Naive thymus-derived CD8-positive, alpha-beta T cell (primary cell): ENCODE results near the gene MAEL. TPM values are rescaled to one million over a fixed set of nuclear protein-coding genes. Genes with fewer than 3 reads are reported as not detected.

Experiments
- ATAC-seq, 2 donors: fragments of 150-1000 bp; cut with Tn5 transposase in 1 of 2; sonication (Bioruptor Pico), chemical (Tn5 transposase) in 1 of 2; 1 replicate in 1 of 2; 2 replicates in 1 of 2; pipeline ENCODE4 v1.10.0; 2021; ENCODE audit warnings: mild to moderate bottlenecking in 2 of 2, moderate library complexity in 2 of 2
- POLR2A ChIA-PET: fragments of 350-600 bp; sonication (Branson Sonifier 250); formaldehyde crosslinking; loops from one replicate; lab custom pipeline; 2021; ENCODE audit warnings: antibody characterized with exemption; lab: Charles Lee
- DNase-seq, 10 donors: peaks; one replicate each; pipeline versions ENCODE4 v3.0.0 to v3.0.0-alpha.2; 2020 to 2022
- H3K27ac Mint-ChIP-seq, 10 donors: one replicate each; pipeline ENCODE4 v1.8.0; 2020 to 2022; ENCODE audit warnings: mild to moderate bottlenecking in 10 of 10, mixed read lengths in 10 of 10, moderate library complexity in 4 of 10, inconsistent platforms in 1 of 10
- H3K27me3 Mint-ChIP-seq, 5 donors: one replicate each; pipeline ENCODE4 v1.8.0; 2021 to 2022; ENCODE audit warnings: mixed read lengths in 5 of 5
- H3K36me3 Mint-ChIP-seq, 3 donors: one replicate each; pipeline ENCODE4 v1.8.0; 2020 to 2022; ENCODE audit warnings: mixed read lengths in 3 of 3, mild to moderate bottlenecking in 2 of 3, inconsistent platforms in 1 of 3
- H3K4me1 Mint-ChIP-seq, 4 donors: one replicate each; pipeline ENCODE4 v1.8.0; 2021 to 2022; ENCODE audit warnings: mixed read lengths in 4 of 4
- H3K4me3 Mint-ChIP-seq, 10 donors: one replicate each; pipeline ENCODE4 v1.8.0; 2020 to 2022; ENCODE audit warnings: mild to moderate bottlenecking in 10 of 10, mixed read lengths in 10 of 10, moderate library complexity in 6 of 10, inconsistent platforms in 1 of 10
- H3K9me3 Mint-ChIP-seq, 9 donors: one replicate each; pipeline ENCODE4 v1.8.0; 2020 to 2022; ENCODE audit warnings: mixed read lengths in 9 of 9, mild to moderate bottlenecking in 3 of 9, inconsistent platforms in 1 of 9, moderate library complexity in 1 of 9
- polyA plus RNA-seq, 3 donors: library from polyadenylated mRNA; unstranded; fragments of 300-500 nt; fragmentation: Illumina TruSeq; gene quantifications; one replicate each; pipeline ENCODE4 v1.2.3, GENCODE V29; 2021
- total RNA-seq, 8 experiments: library from RNA in 2 of 8; stranded (reverse) in 2 of 8; gene quantifications; one replicate each; pipeline ENCODE4 v1.2.3 and lab custom pipeline; 2021 to 2026

The MAEL gene
- total RNA-seq (not detected), polyA plus RNA-seq (not detected), total RNA-seq (lab: John Stamatoyannopoulos, UW) (0 to 0.17 (median 0.06) reads per million in 6 experiments)

- no peak within 1 kb of the TSS for H3K4me3 Mint-ChIP-seq
- POLR2A ChIA-PET, result interaction anchor here (0.7 kb wide), 1 partner anchor 39 kb away, joined by 6 read pairs; no protein-coding TSS in a partner anchor
- H3K27ac Mint-ChIP-seq, result peak within 1 kb of the TSS in 2 of 10 donors; percentile 23 to 25
- H3K27me3 Mint-ChIP-seq, result peaks cover 0 to 25% (median 8%) of the 10 kb centered on the region in 5 donors
- ATAC-seq (no peak), DNase-seq (no peak)
- no peaks in the 10 kb centered on the region for H3K4me1 Mint-ChIP-seq
- no peaks in the 10 kb centered on the region for H3K36me3 Mint-ChIP-seq
- H3K9me3 Mint-ChIP-seq, result peaks cover 0 to 7% (median 0%) of the 10 kb centered on the region in 9 donors
These were observed at the start of gene MAEL for GRCh38 chr1:166988974-166989515. Gene MAEL, plus strand, starts transcription at chr1:166989280. Its CDS starts 73 bp downstream, at chr1:166989353.

GRCh38 chr1:166939741-166940375, 49.2 kb upstream of the MAEL start:
- POLR2A ChIA-PET, result no interaction called here
- H3K9me3 Mint-ChIP-seq, result no peaks in the 10 kb centered on the region
- DNase-seq (no peak), ATAC-seq (no peak)
- H3K4me3 Mint-ChIP-seq, result no peak overlapping the region
- no peak overlapping the region for H3K27ac Mint-ChIP-seq
- peaks cover 0 to 36% (median 6%) of the 10 kb centered on the region in 5 donors for H3K27me3 Mint-ChIP-seq
- no peaks in the 10 kb centered on the region for H3K36me3 Mint-ChIP-seq
- H3K4me1 Mint-ChIP-seq, result peaks cover 13 to 14% (median 13%) of the 10 kb centered on the region in 4 donors

GRCh38 chr1:166944186-166944967, 44.7 kb upstream of the MAEL start:
- peaks cover 19 to 50% (median 22%) of the 10 kb centered on the region in 5 donors for H3K27me3 Mint-ChIP-seq
- ATAC-seq, result peak; percentile 87 to 95
- H3K4me3 Mint-ChIP-seq, result peak overlapping the region in 8 of 10 donors; percentile 0 to 76 (median 44)

GRCh38 chr1:166947398-166948043, 41.6 kb upstream of the MAEL start:
- H3K27me3 Mint-ChIP-seq, result peaks cover 20 to 46% (median 22%) of the 10 kb centered on the region in 5 donors
- peak overlapping the region; percentile 5 to 81 (median 56) for H3K4me3 Mint-ChIP-seq
- DNase-seq, result peak in 2 of 10 donors; percentile 1 to 10
- ATAC-seq, result peak in 1 of 2 donors; percentile 15
- H3K4me1 Mint-ChIP-seq, result peaks cover 25 to 42% (median 34%) of the 10 kb centered on the region in 4 donors
- H3K36me3 Mint-ChIP-seq, result peaks cover 0 to 3% (median 0%) of the 10 kb centered on the region in 3 donors
- POLR2A ChIA-PET, result no interaction called here
- peak overlapping the region in 1 of 10 donors; percentile 38 for H3K27ac Mint-ChIP-seq
- H3K9me3 Mint-ChIP-seq, result no peaks in the 10 kb centered on the region

More at GRCh38 chr1:166944186-166944967, 44.7 kb upstream of the MAEL start:
- POLR2A ChIA-PET, result no interaction called here
- Mint-ChIP-seq H3K36me3 (peaks cover 0 to 3% (median 0%) of the 10 kb centered on the region in 3 donors), H3K27ac (peak overlapping the region in 1 of 10 donors; percentile 9), H3K4me1 (peaks cover 25 to 42% (median 34%) of the 10 kb centered on the region in 4 donors), H3K9me3 (no peaks in the 10 kb centered on the region)
- peak in 4 of 10 donors; percentile 20 to 58 (median 40) for DNase-seq

GRCh38 chr1:166948856-166949350, 40.2 kb upstream of the MAEL start:
- Mint-ChIP-seq H3K9me3 (no peaks in the 10 kb centered on the region), H3K4me3 (no peak overlapping the region), H3K4me1 (peaks cover 21 to 38% (median 29%) of the 10 kb centered on the region in 4 donors), H3K27me3 (peaks cover 20 to 46% (median 22%) of the 10 kb centered on the region in 5 donors), H3K27ac (no peak overlapping the region), H3K36me3 (peaks cover 0 to 3% (median 0%) of the 10 kb centered on the region in 3 donors)
- DNase-seq (no peak), ATAC-seq (no peak)
- POLR2A ChIA-PET, result no interaction called here

GRCh38 chr1:166950156-166950555, 38.9 kb upstream of the MAEL start:
- Mint-ChIP-seq H3K4me3 (no peak overlapping the region), H3K36me3 (peaks cover 0 to 3% (median 0%) of the 10 kb centered on the region in 3 donors), H3K4me1 (peaks cover 9 to 26% (median 17%) of the 10 kb centered on the region in 4 donors), H3K9me3 (no peaks in the 10 kb centered on the region), H3K27me3 (peaks cover 18 to 37% (median 22%) of the 10 kb centered on the region in 5 donors), H3K27ac (peak overlapping the region in 2 of 10 donors; percentile 10 to 17)
- no peak for ATAC-seq
- DNase-seq, result no peak
- POLR2A ChIA-PET, result no interaction called here

- ATAC-seq (no peak), DNase-seq (no peak)
- POLR2A ChIA-PET, result no interaction called here
- Mint-ChIP-seq H3K4me1 (peaks cover 2 to 17% (median 9%) of the 10 kb centered on the region in 4 donors), H3K9me3 (no peaks in the 10 kb centered on the region), H3K27ac (peak overlapping the region in 1 of 10 donors; percentile 22), H3K27me3 (peaks cover 12 to 28% (median 17%) of the 10 kb centered on the region in 5 donors), H3K36me3 (peaks cover 0 to 3% (median 0%) of the 10 kb centered on the region in 3 donors), H3K4me3 (no peak overlapping the region)
These were observed 38.0 kb upstream of the MAEL start for GRCh38 chr1:166951050-166951449.

GRCh38 chr1:166952002-166952746, 36.9 kb upstream of the MAEL start:
- ATAC-seq, result no peak
- H3K27me3 Mint-ChIP-seq, result peaks cover 7 to 17% (median 10%) of the 10 kb centered on the region in 5 donors
- no peak overlapping the region for H3K4me3 Mint-ChIP-seq
- peaks cover 2 to 12% (median 7%) of the 10 kb centered on the region in 4 donors for H3K4me1 Mint-ChIP-seq
- H3K9me3 Mint-ChIP-seq, result no peaks in the 10 kb centered on the region
- POLR2A ChIA-PET, result no interaction called here
- H3K36me3 Mint-ChIP-seq, result peaks cover 0 to 3% (median 0%) of the 10 kb centered on the region in 3 donors
- no peak overlapping the region for H3K27ac Mint-ChIP-seq
- DNase-seq, result no peak

GRCh38 chr1:166953491-166953890, 35.6 kb upstream of the MAEL start:
- no peaks in the 10 kb centered on the region for H3K36me3 Mint-ChIP-seq
- no peaks in the 10 kb centered on the region for H3K4me1 Mint-ChIP-seq
- H3K9me3 Mint-ChIP-seq, result no peaks in the 10 kb centered on the region

GRCh38 chr1:166956057-166956850, 32.8 kb upstream of the MAEL start:
- Mint-ChIP-seq H3K36me3 (no peaks in the 10 kb centered on the region), H3K27me3 (peaks cover 8 to 17% (median 11%) of the 10 kb centered on the region in 5 donors), H3K4me3 (no peak overlapping the region), H3K27ac (no peak overlapping the region), H3K4me1 (peaks cover 0 to 2% (median 0%) of the 10 kb centered on the region in 4 donors), H3K9me3 (no peaks in the 10 kb centered on the region)
- no peak for DNase-seq
- ATAC-seq, result no peak
- POLR2A ChIA-PET, result no interaction called here

More at GRCh38 chr1:166953491-166953890, 35.6 kb upstream of the MAEL start:
- Mint-ChIP-seq H3K27ac (no peak overlapping the region), H3K4me3 (no peak overlapping the region), H3K27me3 (peaks cover under 1 to 9% (median 2%) of the 10 kb centered on the region in 5 donors)
- POLR2A ChIA-PET, result interaction anchor here (0.8 kb wide), 1 partner anchor 15 kb away, joined by 3 read pairs; no protein-coding TSS in a partner anchor
- no peak for DNase-seq
- no peak for ATAC-seq

- Mint-ChIP-seq H3K27ac (no peak overlapping the region), H3K4me3 (no peak overlapping the region), H3K4me1 (peaks cover 0 to 2% (median 0%) of the 10 kb centered on the region in 4 donors), H3K9me3 (no peaks in the 10 kb centered on the region), H3K27me3 (peaks cover 10 to 18% (median 15%) of the 10 kb centered on the region in 5 donors), H3K36me3 (no peaks in the 10 kb centered on the region)
- POLR2A ChIA-PET, result no interaction called here
- ATAC-seq, result no peak
- DNase-seq, result no peak
These were observed 32.2 kb upstream of the MAEL start for GRCh38 chr1:166956872-166957271.
